Stimulated activated CD4-positive, alpha-beta T cell treated with anti-CD3 and anti-CD28 coated beads, Interleukin-1b, Interleukin-23, amount 100 ng/mL, for 24 hours (primary cell): ENCODE data around the gene TAF1D.
"Not testable (repeated sequence)": the region's sequence is repeated elsewhere in the genome, so short reads cannot be mapped to it uniquely, and the experiment has no call there.

ENCODE experiments used
- DNase-seq, 4 experiments: peaks; one replicate each; pipeline ENCODE4 v3.0.0-alpha.2; 2020; ENCODE audit warnings: low read depth in 4 of 4, low spot score in 1 of 4

Gene TAF1D, protein sequence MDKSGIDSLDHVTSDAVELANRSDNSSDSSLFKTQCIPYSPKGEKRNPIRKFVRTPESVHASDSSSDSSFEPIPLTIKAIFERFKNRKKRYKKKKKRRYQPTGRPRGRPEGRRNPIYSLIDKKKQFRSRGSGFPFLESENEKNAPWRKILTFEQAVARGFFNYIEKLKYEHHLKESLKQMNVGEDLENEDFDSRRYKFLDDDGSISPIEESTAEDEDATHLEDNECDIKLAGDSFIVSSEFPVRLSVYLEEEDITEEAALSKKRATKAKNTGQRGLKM

DNA sequence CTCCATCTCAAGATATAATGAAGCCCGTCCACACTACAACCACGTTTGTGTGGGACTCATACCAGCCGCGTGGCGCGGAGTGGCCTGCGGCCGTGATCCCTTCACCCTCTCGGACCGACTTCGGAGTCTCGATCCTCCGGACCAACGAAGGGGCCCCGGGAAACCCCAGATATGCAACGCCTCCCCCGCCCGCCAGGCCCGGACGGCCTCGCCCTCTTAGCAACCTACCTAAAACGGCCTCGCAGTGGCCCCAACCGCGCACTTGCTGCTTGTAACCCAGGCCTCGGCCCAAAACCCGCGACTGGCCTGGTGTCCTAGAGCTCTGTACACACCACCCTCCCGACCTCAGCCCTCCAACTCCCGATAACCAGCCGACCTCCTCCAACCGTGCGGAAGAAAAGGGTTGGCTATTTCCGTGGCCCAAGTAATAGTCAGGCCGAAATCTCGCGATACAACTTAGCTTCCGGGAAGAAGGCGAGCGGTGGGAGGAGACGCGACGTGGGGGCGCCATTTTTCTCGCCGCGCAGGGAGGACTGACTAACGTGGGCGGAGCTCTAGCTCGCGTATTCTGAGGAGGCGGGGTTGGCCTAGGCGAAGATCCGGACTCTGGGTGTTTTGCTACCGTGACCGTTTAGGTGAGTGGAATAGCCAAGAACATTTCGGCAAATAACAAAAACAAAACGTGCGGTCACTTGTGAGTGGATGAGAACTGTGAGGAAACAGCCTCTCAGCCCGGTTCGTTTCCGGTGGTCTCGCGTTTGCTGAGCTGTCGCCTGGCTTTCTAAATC lies at the start of gene TAF1D, which contains the start of gene C11orf54:
Gene TAF1D (minus strand): TSS at position 402 of the 788 bp plus-strand sequence. CDS start 2,191 bp downstream, outside the sequence.
Gene C11orf54 (plus strand): TSS at position 579 of the 788 bp plus-strand sequence. CDS start 5,722 bp downstream, outside the sequence.
- peak; percentile 88 to 92 (median 92) for DNase-seq

DNA sequence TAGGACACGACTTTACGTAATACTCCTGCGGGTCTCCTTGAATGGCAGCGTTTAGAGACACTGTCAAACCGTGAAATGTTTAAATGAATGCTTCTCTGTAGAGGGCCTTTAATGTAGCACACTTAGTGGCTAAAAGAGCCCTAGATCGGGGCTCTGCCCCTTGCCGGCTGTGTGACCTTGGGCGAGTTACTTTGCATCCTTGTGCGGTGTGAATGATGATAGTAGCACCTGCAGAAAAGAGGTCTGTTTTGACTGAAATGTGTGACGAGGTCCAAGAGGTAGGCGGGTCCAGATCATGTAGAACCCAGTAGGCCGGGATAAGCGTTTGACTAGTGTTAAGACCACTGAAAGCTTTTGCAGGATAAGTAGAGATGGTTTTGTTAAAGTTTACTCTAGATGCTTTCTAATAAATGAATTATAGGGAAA lies 43.7 kb upstream of the TAF1D start:
- no peak for DNase-seq

DNA sequence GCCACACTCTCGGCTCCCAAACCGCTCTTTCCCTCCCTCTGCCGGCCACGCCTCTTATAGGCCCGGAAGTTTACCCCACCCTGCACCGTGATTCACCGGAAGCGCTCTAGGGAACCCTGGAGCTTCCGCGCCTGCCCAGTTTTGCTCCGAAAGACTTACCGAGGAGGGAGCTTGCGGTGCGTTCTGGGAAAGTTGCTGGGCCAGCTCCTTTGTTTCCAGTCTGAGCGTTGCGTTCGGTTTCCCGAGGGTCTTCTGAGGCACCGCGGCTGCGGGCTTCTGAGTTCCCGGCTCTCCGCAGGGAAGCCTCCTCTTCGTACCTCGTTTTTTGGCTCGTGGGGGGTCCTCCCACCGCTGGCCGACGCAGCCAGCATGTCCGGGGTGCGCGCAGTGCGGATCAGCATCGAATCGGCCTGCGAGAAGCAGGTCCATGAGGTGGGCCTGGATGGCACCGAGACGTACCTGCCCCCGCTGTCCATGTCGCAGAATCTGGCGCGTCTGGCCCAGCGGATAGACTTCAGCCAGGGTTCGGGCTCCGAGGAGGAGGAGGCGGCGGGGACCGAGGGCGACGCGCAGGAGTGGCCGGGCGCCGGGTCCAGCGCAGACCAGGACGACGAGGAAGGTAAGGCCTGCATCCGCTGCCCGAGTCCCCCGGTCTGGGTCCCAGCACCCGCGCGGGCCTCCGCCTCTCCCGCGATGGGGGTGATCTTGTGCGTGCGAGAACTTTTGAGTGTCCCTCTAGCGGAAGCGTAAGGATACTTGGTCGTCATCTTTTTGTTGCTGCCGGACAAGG lies 43.0 kb upstream of the TAF1D start, which contains the start of gene MED17:
Gene MED17 (plus strand): TSS at position 138 of the 790 bp plus-strand sequence. CDS start 232 bp downstream, at position 370.
- DNase-seq, result peak; percentile 77 to 86 (median 84)

DNA sequence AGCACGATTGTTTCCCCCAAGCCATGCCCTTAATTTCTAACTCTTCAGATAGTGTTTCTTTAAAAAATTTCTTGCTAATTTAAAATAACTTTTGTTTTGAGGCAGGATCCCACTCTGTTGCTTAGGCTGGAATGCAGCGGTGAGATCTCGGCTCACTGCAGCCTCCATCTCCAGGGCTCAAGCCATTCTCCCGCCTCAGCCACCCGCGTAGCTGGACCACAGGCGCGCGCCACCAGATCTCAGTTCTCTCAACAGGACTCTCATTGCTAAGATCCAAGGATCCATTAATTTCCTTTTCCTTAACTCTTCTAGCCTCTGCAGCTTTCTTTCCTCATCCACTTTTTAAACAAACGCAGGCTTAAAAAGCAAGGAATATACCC lies 42.5 kb upstream of the TAF1D start:
- DNase-seq, result no peak

- no peak for DNase-seq
Measured at GRCh38 chr11:93783362-93783761, 42.1 kb upstream of the TAF1D start.

DNA sequence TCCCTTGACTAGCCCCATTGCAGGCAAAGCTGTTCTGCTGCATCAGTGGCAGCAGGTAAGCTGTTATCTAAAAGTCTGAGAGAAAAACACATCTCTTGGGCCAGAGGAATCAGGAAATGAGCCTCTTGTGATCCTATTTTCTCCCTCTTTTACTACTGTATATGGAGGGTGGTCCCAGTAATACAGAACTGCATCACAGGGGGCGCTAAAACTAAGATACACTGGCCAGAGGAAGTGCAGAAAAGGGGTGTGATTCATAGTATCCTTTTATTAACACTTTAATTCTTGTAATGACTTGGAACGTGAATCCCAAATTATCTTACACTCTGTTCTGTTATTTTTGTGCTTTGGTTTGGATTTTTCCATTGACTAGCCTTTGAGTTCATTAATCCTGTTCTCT lies 34.0 kb upstream of the TAF1D start:
- no peak for DNase-seq

DNA sequence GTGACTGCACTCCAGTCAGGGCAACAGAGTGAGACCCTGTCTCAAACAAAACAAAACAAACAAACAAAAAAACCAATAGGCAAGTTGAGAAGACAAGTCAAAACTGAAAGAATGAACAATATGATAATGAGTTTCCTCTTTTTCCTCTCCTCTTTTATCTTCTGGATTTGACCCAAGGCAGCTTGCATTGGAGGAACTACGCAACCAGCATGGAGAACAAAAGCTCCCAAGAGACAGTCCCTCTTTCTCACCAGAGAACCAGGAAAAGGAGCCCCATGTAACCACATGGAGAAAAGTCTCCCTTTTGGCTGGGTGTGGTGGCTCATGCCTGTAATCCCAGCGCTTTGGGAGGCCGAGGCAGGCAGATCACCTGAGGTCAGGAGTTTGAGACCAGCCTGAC lies 33.3 kb upstream of the TAF1D start:
- DNase-seq, result not testable (repeated sequence)

DNA sequence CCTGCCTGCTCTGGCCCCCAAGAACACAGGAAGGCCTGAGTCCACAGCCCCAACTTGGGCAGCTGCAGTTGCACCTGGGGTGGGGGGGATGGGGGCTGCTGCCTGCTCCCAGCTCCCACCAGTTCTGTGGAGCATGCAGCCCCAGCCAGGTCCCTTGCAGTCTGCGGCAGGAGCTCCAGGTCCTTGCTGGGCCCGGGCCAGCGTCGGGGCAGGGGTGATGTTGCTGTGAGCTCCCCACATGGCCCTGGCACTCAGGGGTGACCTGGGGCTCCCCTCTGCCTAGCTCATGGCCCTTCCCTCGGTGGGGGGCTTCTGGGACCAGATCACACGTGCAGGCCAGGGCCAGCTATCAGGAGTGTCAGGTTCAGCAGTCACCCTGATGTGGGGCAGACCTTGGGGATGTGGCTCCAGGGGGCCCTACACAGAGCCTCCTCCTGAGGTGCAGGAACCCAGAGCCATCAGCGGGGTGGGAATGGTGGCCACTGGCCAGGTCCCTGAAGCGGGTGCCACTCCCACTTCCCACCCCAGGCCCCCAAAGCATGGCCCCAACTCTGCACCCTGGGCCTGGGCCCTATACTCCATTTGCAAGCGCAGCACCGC lies 32.4 kb upstream of the TAF1D start:
- DNase-seq, result no peak

DNA sequence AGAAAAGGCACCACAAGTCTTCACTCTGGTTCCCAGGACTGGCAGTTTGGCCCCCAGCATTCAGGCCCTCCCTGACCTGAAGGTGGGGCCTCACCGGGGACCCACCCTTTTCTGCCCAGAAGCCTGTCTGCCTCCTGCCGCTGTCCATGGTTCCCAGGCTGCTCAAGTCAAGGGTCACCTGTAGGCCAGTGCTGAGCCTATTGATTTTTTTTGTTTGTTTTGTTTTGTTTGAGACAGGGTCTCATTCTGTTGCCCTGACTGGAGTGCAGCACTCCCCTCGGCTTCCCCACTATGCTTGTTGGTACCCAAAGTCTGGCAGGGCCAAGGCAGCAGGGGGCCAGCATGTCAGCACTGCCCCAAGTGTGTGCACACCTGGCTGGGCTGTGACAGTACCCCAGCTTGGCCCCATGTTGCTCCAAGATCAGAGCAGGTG lies 31.8 kb upstream of the TAF1D start:
- DNase-seq, result no peak

DNA sequence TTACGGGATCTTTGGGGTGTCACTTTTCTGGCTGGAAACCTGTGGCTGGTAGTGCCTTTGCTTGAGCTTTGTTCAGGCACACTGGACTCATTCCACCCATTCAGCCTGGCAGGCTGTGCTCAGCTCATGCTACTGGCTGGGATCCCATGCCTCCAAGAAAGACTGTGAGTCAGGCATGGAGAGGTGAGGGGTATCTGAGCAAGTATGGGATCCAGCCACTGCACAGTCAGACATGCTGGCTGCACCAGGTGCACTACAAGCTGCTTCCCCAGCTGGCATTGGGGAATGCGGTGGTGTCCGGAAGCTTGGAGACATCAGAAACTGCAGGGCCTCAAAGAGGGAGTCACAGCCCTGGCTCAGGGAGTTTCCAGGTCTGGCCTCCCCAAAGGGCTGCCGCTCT lies 30.8 kb upstream of the TAF1D start:
- DNase-seq, result no peak

- no peak for DNase-seq
Measured at GRCh38 chr11:93770160-93770559, 28.9 kb upstream of the TAF1D start.

DNA sequence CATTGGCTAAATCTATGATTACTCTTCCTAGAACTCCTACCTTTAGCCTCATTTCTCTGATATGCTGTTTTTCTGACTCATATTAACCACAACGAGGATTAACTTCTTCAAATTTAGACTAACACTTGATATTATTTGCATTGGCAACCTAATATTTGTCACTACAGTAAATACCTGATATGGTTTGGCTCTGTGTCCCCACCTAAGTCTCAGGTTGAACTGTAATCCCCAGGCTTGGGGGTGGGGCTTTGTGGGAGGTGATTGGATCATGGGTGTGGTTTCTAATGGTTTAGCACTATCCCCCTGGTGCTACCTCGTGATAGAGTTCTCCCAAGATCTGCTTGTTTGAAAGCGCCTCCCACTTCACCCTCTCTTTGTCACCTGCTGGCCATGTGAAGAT lies 25.7 kb upstream of the TAF1D start:
- DNase-seq, result no peak

GRCh38 chr11:93766504-93766903 lies 25.2 kb upstream of the TAF1D start:
- no peak for DNase-seq

- DNase-seq, result no peak
Measured at GRCh38 chr11:93765551-93765950, 24.3 kb upstream of the TAF1D start.

DNA sequence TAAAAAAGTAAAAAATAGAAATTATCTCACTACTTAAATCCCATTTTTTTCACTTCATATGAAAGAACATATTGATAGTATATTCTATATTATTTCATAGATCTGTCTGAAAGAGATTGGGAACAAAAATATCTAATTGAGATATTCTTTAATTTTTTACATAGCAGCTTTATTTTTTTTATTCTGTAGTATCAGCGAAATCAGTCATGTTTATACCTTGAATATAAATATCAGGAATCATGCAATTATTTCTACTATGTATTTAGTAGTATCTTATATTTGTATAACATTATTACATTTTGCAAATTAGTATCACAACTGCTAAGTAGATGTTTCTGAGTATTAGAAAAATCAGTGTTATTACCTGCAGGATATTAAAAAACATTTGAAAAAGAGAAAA lies 20.6 kb upstream of the TAF1D start:
- no peak for DNase-seq

DNA sequence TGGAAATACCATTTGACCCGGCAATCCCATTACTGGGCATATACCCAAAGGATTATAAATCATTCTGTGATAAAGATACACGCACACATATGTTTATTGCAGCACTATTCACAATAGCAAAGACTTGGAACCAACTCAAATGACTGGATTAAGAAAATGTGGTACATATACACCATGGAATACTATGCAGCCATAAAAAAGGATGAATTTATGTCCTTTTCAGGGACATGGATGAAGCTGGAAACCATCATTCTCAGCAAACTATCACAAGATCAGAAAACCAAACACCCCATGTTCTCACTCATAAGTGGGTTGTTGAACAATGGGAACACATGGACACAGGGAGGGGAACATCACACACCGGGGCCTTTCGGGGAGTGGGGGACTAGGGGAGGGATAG lies 17.8 kb upstream of the TAF1D start:
- not testable (repeated sequence) for DNase-seq

DNA sequence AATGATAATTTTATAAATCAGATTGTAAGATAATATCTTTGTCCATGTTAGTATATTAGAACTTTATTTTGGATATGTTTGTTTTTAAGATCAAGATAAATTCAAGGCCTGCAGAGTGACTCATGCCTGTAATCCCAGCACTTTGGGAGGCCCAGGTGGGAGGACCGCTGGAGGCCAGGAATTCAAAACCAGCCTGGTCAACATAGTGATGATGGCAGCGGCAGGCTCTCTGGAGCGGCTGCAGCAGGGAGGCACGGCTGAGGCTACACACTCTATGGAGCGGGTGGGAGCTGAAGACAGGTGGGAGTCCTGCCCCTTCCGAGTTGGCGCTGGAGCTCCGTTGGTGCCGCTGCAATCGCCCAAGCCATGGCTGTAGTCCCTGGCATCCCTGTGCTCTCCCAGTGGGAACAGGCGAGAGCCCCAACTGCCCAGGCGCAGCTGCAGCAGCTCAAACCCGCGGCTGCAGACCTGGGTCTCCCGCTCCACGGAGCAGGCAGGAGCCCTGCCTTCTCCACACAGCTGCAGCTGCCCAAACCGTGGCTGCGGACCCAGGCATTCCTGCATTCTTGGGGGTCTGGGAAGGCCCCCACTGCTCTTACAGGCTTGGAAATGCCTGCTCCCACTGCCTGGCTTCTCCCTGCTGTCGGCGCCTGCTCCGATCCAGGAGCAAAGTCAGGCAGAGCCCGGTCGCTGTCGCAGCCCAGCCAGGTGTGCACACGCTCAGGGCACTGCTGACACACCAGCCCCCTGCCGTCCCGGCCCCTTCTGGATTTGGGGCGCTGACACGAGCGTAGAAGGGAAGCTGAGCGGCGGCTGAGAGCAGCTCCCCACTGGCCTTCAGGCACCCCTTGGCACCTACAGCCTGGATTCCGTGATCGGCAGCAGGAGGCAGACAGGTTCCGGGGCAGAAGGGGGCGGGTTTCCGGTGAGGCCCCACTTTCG lies 16.9 kb upstream of the TAF1D start:
- no peak for DNase-seq

DNA sequence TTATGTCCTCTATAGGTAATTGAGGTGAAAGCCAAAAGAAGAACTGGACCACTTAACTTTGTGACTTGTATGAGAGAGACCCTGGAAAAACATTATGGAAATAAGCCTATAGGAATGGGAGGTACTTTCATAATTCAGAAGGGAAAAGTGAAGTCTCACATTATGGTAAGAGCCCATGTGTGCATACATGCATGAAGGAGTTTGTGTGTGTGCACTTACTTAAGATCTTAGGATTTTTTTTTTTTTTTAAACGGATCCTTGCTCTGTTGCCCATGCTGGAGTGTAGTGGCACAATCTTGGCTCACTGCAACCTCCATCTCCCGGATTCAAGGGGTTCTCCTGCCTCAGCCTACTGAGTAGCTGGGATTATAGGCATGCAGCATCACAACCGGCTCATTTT lies 16.0 kb upstream of the TAF1D start:
- DNase-seq, result no peak

DNA sequence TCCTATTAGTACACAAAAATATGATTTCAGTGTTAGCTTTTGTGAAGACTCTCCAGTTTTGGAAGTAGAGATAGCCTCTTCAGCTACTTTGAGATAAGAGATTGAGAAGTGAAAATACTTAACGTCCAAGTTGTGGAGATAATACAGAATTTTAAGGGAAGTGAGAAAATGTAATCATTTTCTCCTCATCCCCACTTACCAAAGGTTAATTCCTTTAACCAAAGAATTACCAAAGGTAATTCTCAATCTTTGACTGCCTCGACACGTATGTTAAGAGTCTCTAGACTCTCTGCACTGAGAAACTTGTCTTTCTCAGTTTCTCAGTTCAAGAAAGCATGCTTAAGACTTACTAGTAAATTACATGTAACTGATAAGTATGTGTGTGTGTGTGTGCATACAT lies 15.5 kb upstream of the TAF1D start:
- no peak for DNase-seq

DNA sequence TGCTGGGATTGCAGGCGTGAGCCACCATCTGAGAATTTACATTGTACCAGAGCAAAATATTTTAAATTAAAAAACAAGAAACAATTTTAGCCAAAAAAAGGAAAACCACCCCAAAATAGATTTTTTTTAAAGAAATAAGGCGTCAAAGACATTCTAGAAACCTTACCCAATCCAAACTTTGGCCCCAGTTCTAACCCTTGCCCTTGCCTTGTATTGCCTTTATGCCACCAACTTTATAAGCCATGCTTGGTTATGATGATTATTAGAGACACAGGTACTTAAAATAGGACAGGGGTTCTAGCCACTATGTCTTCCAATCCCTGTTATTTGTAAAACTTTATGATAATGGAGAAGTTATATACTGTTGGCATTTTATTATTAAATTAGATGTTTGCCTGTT lies 11.9 kb upstream of the TAF1D start:
- DNase-seq, result no peak
